DND-41 (cell line): ENCODE results near the gene TMEM92.

Experiments
- CTCF ChIP-seq: IDR thresholded peaks from 2 replicates; pipeline ENCODE4 v1.5.1; 2012; ENCODE audit warnings: borderline replicate concordance, low read length, moderate library complexity, mild to moderate bottlenecking; ENCODE audit not compliant: poor library complexity, severe bottlenecking; ENCODE audit errors: extremely low read depth
- EZH2 ChIP-seq: IDR thresholded peaks from 3 replicates; pipeline ENCODE4 v1.6.1; 2012; ENCODE audit warnings: borderline replicate concordance, low read depth, mild to moderate bottlenecking, moderate library complexity, low read length, inconsistent platforms; ENCODE audit not compliant: severe bottlenecking

GRCh38 chr17:50266384-50267073 is 7.7 kb upstream of the TMEM92 start:
- TF ChIP-seq EZH2 (no peak), CTCF (no peak)
